Tibial nerve (tissue), 3 donors: ENCODE data around the gene ZBTB40.
A peak's percentile ranks its signal among the peaks of the same experiment; 100 is the strongest.

Experiments
- CTCF ChIP-seq, 5 experiments: fragments of 200-600 bp in 3 of 5; fragments of 450-650 bp in 2 of 5; sonication (generic) in 3 of 5; IDR thresholded peaks; one replicate each; pipeline ENCODE4 v1.5.1; 2016 to 2019; ENCODE audit warnings: antibody characterized with exemption in 5 of 5, mild to moderate bottlenecking in 3 of 5, moderate library complexity in 2 of 5
- POLR2A ChIP-seq, 2 donors: fragments of 450-650 bp; IDR thresholded peaks; one replicate each; pipeline ENCODE4 v1.6.1; 2017; ENCODE audit warnings: antibody characterized with exemption in 2 of 2, mild to moderate bottlenecking in 2 of 2, moderate library complexity in 2 of 2

- TF ChIP-seq POLR2A (IDR thresholded peaks at IDR 0.05) (no peak), CTCF (IDR thresholded peaks at IDR 0.05) (peak; percentile 45 to 84 (median 63))
Observed at GRCh38 chr1:22420455-22421053, 31.1 kb upstream of the ZBTB40 start.
